Activated CD8-positive, alpha-beta memory T cell treated with anti-CD3 and anti-CD28 coated beads for 36 hours (primary cell): Measurements from ENCODE around the gene RETREG1. TPM values are rescaled to one million over a fixed set of nuclear protein-coding genes. Genes with fewer than 3 reads are reported as not detected.
"Not testable (repeated sequence)": the region's sequence is repeated elsewhere in the genome, so short reads cannot be mapped to it uniquely, and the experiment has no call there.

ENCODE experiments used
- CTCF ChIA-PET: fragments of 350-600 bp; sonication (Branson Sonifier 250); formaldehyde crosslinking; loops from one replicate; lab custom pipeline; 2021; ENCODE audit warnings: antibody characterized with exemption; lab: Charles Lee
- POLR2A ChIA-PET: fragments of 350-600 bp; sonication (Branson Sonifier 250); formaldehyde crosslinking; loops from one replicate; lab custom pipeline; 2021; ENCODE audit warnings: antibody characterized with exemption; lab: Charles Lee
- total RNA-seq, 2 experiments: library from RNA; stranded (reverse); gene quantifications; one replicate each; pipeline ENCODE4 v1.2.3, GENCODE V29; 2021

The RETREG1 gene
- total RNA-seq, 2 experiments from 2014 or later: 11.4 to 13.2 TPM

DNA sequence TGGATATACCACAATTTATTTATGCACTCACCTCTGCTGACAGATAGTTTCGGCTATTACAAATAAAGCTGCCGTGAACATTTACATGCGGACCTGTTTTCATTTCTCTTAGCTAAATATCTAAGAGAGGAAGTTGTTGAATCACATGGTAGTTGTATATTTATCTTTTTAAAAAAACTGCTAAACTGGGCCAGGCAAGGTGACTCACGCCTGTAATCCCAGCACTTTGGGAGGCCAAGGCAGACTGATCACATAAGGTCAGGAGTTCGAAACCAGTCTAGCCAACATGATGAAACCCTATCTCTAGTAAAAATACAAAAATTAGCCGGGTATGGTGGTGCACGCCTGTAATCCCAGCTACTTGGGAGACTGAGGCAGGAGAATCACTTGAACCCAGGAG, 73.6 kb downstream of the RETREG1 start:
- CTCF ChIA-PET, POLR2A ChIA-PET: not testable (repeated sequence)

- POLR2A ChIA-PET: no interaction called here
- CTCF ChIA-PET: no interaction called here
These were observed 74.6 kb downstream of the RETREG1 start for GRCh38 chr5:16542236-16542635.

GRCh38 chr5:16541592-16541991, 75.2 kb downstream of the RETREG1 start:
- CTCF ChIA-PET, POLR2A ChIA-PET: not testable (repeated sequence)

GRCh38 chr5:16540421-16540820, 76.4 kb downstream of the RETREG1 start:
- POLR2A ChIA-PET: no interaction called here
- CTCF ChIA-PET: no interaction called here

DNA sequence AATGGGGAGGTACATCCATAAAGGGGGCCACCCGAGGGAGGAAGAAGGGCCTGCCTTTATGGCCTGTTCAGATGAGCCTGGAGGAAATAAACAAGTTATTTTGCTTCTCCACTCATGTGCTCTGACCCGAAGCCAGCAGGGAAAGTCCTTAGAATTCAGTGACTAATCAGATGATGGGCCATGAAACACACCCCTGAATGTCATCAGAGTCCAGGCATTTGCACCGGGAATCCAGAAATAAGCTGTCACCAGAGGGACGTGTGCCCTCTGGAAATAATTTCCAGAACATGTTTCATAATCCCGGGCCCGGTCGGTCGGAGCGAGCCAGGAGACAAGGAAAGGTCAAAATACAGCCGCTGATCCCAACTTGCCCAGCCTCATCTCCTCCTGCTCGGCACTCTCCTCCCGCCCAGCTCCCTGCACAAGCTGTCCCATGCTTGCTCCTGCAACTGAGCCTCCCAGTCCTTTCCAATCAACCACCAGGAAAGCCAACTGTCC, 77.6 kb downstream of the RETREG1 start:
- POLR2A ChIA-PET: no interaction called here

DNA sequence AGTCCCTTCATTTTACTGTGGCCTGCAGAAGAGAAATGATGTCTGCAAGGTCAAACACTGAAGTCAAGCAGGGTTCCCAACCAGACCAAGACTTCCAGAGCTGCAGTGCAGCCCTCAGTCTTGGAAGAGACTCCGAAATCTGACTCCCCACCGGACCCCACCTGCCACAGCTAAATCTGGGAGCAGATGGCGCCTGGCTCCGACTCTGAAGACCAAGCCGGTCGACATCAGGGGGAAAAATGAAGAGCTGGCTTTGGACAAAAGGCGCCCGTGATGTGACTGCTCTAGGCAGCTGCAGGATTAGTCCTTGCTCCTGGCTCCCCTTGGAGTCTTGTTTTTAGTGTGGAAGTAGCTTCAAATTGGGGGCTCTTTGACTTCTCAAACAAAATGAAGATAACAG, 78.8 kb downstream of the RETREG1 start:
- POLR2A ChIA-PET: no interaction called here
- CTCF ChIA-PET: no interaction called here

More for the DNA sequence above, 77.6 kb downstream of the RETREG1 start:
- CTCF ChIA-PET: no interaction called here

DNA sequence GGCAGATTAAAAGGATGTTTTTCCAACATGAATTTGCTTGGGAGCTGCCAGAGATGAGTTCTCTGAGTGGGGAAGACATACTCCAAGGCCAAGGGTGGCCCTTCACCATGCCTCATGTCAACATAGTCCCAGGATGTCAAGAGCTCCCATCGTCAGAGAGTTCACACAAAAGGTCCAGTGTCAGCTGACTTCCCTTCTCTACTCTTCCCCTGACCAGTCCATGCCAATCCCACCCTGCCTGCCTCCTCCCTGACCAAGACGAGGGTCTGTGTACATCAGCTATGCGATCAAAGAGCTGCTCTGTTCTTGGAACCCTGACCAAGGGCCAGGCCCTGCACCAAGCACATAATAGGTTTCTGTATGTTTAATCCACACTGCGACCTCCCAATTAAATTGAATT, 80.0 kb downstream of the RETREG1 start:
- POLR2A ChIA-PET: no interaction called here
- CTCF ChIA-PET: no interaction called here

DNA sequence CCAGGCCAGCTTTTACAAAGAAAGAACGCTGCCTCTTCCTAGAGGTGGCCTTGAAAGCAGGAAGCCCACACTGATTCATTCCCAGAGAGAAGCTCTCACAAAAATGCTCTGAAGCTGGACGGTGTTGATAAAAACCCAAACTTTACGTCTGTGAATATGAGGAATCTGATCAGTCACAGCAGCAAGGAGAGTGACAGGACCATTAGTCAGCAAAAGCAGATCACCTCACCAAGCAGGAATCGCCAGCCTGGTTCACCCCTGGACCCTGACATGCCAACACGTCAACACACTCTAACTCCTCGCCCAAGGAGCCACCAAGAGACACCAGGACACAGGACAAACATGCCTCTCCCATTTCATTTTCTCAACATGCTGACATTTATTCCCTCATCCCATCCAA, 80.6 kb downstream of the RETREG1 start:
- ChIA-PET CTCF (no interaction called here), POLR2A (no interaction called here)

DNA sequence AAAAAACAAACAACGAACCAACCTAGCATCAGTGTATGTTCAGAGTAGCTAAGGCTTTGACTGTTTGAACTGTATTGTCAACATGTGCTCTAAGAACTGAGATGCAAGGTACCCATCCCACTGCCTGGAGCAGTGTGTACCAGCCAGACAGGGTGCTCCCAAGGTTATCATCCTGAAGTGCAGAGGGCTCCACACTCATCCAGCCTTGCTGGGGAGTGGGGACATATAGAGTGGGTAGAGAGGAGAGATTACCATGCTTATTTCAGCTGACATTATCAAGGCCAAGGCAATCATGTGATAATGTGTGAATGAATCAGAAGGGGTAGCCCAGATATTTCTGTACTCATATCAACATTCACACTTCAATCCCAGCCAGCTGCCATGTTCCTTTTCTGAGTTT, 82.5 kb downstream of the RETREG1 start:
- ChIA-PET POLR2A (no interaction called here), CTCF (no interaction called here)

DNA sequence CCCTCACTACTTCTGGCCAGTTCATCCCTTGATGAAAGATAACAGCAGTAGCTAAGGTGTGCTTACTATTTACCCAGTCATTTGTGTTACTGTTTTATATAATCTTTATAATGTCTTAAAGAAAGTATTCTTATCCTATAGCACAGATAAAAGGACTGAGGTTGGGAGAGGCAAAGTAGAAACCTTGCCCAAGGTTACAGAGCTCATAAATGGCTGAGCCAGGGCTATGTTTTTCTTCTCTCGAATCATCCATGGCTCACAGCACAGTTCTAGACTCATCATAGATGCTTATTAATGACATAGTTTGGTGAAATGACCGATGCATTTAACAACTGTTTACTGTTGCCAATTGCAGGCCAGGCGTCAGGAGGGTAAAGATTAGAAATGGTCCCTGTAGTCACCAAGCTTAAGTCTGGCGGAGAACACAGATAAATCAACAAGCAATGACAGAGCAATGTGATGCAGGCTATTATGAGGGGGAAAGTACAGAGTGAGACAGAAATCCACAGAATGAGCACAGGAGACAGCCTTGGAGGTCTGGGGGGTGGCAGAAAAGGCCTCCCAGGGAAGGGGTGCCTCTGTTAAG, 85.6 kb downstream of the RETREG1 start:
- ChIA-PET CTCF (interaction anchor here (0.7 kb wide), 1 partner anchor 37 kb away, joined by 3 read pairs; no protein-coding TSS in a partner anchor), POLR2A (no interaction called here)

DNA sequence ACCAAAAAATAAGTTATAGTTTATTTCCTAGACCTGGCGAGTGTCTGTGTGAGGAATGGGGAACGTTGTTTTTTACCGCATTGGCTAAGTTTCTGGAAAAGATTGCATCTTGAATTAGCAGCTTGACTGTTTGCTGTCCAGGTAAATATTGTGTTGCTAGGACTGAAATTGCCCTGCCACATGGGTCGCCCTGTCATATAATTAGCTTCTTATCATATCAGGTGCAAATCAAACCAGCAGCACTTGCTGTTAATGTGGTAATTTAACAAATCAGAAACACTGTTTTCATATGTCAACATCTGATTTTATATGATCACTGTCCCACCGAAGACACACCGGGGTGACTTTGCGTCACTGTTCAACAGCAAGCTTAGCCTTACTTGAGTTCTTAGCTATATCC, 87.5 kb downstream of the RETREG1 start:
- ChIA-PET CTCF (interaction anchor here (1.5 kb wide), 1 partner anchor 10 kb away, joined by 3 read pairs; no protein-coding TSS in a partner anchor), POLR2A (no interaction called here)

DNA sequence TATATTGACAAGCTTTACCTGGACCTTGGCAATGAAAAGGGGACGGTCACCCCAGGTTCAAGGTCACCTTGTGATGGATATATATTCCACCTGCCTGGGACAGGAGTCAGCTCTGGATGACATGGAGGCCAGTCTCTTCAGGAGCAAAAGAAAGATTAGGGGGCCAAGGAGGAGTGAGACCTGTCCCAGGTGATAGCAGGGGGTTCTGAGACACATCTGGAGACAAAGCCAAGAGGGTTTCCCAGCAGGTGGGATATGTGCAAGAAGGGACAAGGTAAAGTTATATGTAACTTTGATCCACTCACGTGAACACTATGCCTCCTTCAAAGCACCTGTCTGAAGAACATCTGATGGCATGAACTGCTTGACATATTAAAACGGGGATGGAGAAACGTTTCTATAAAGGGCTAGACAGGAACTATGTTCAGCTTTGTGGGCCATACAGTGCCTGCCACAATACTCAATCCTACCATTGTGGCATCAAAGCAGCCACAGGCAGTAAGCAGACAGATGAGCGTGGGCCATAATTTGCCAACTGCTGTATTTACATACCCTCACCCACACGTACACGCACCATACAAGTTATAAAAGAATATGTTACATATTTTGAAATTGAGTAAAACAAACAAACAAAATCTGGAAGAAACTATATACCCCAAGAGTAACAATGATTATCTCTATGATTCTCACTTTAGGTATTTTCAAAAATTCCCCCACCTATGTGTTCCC, 88.3 kb downstream of the RETREG1 start:
- POLR2A ChIA-PET: no interaction called here
- CTCF ChIA-PET: interaction anchor here (1.5 kb wide), 1 partner anchor 9 kb away, joined by 3 read pairs; no protein-coding TSS in a partner anchor

- ChIA-PET POLR2A (no interaction called here), CTCF (no interaction called here)
These were observed 91.1 kb downstream of the RETREG1 start for GRCh38 chr5:16525651-16526050.

- POLR2A ChIA-PET: no interaction called here
These were observed 92.5 kb downstream of the RETREG1 start for GRCh38 chr5:16524286-16524685.

GRCh38 chr5:16521521-16522483, 95.0 kb downstream of the RETREG1 start:
- POLR2A ChIA-PET: no interaction called here

More at GRCh38 chr5:16524286-16524685, 92.5 kb downstream of the RETREG1 start:
- CTCF ChIA-PET: no interaction called here

GRCh38 chr5:16520841-16521240, 96.0 kb downstream of the RETREG1 start:
- ChIA-PET CTCF (no interaction called here), POLR2A (no interaction called here)

More at GRCh38 chr5:16521521-16522483, 95.0 kb downstream of the RETREG1 start:
- CTCF ChIA-PET: interaction anchor here (1.0 to 1.2 kb wide), 2 partner anchors 9 to 25 kb away, joined by 4 read pairs; no protein-coding TSS in a partner anchor

DNA sequence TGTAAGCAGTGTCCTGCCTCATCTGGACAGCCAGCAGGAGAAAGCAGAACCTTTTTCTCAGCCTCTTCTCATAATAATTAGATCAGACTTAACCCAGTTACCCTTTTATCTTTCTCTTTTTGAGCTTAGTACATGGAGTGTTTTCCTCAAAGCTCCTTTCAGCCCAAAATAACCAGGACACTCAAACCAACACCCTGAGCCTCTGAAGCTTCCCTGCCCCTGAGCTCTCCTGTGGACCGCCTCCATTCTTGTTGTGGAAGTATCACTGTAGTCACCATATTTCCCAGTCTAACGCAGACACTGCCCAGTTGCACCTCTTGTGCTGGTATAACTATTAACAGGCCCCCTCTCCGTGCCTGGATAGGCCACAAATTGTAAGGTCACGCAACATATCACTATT, 97.4 kb downstream of the RETREG1 start:
- ChIA-PET CTCF (interaction anchor here (1.0 kb wide), 1 partner anchor 10 kb away, joined by 3 read pairs; no protein-coding TSS in a partner anchor), POLR2A (no interaction called here)

DNA sequence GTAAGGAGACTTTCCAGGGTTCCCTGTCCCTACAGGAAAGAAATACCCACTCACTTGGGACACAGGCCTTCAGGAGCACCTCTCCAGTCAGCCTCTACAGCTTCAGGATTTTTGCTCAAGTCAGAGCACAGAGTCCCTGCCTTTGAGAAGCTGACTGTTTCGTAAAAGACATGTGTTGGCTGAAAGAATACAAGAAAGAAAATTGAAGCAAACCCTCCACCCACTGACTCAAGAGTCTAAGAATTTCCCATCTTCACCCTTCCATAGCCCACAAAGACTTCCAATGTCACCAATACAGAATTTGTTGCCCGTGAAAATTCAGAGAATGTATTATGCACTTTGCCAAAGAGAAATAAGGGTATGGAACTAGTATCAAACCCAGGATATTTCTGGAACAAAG, 98.2 kb downstream of the RETREG1 start:
- CTCF ChIA-PET: no interaction called here
- POLR2A ChIA-PET: no interaction called here

DNA sequence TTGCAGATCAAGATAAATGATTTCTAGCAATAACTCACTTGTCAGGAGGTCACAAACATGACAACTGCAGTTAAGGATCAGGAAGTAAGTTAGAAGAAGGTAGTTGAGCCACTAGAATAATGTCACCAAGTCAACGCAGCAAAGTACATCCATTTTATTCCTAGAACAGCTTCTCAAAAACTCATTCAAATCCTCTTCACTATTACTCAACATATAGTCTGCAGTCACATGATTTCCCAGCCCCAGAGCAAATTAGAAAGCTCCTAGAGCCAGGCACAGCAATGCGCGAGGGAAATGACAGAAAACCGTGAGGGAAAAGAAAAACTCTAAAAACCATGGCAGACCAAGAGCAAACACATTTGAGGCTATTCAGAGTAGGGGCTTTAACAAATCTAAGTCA, 101.3 kb downstream of the RETREG1 start:
- ChIA-PET POLR2A (no interaction called here), CTCF (no interaction called here)

- ChIA-PET CTCF (no interaction called here), POLR2A (no interaction called here)
These were observed 106.7 kb downstream of the RETREG1 start for GRCh38 chr5:16510098-16510497.
